ENCODE results near the gene ALG6. TPM values are rescaled to one million over a fixed set of nuclear protein-coding genes. Genes with fewer than 3 reads are reported as not detected.

ALG6 gene
- total and polyA plus RNA-seq, 4 donors, result 19.2 to 41.4 (median 21.8) TPM

- H3K27me3 ChIP-seq (ENCODE audit: control insufficient read depth, insufficient read depth, low read length), result peaks cover 2% of the 10 kb centered on the region
- H3K27ac ChIP-seq (ENCODE audit: low read depth, low read length), result no peak overlapping the region
- no peak for DNase-seq (ENCODE audit: low read depth in 4 of 6, low spot score in 6 of 6)
- H3K36me3 ChIP-seq (ENCODE audit: control insufficient read depth, insufficient read depth, low read length), result no peaks in the 10 kb centered on the region
- no peaks in the 10 kb centered on the region for H3K4me1 ChIP-seq (ENCODE audit: control insufficient read depth, insufficient read depth, low read length)
- 97% methylated on average over 5 of the region's 5 CpGs for WGBS (ENCODE audit: insufficient coverage)
- H3K4me3 ChIP-seq (ENCODE audit: low read depth, low read length), result no peak overlapping the region
- no peaks in the 10 kb centered on the region for H3K9me3 ChIP-seq (ENCODE audit: control insufficient read depth, insufficient read depth, low read length)
Observed at GRCh38 chr1:63359561-63359960, 7.9 kb upstream of the ALG6 start.

DNA sequence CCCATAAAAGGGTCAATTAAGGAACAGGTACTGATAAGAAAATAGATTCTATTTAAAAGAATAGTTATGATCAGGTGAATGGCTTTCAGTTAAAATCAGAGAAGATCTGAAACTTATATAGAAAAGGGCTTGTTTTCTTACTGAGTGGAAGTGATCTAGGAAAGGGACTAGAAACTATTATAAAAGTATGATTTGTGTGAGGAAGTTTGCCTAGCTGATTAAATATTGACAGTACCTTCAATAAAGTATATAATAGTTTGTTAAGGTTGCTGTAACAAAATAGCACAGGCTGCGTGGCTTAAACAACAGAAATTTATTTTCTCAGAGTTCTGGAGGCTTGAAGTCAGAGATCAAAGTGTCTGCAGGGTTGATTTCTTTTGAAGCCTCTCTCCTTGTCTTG is 5.4 kb upstream of the ALG6 start:
- Histone ChIP-seq H3K27ac (ENCODE audit: low read depth, low read length) (no peak overlapping the region), H3K9me3 (ENCODE audit: control insufficient read depth, insufficient read depth, low read length) (no peaks in the 10 kb centered on the region), H3K27me3 (ENCODE audit: control insufficient read depth, insufficient read depth, low read length) (no peaks in the 10 kb centered on the region), H3K4me3 (ENCODE audit: low read depth, low read length) (no peak overlapping the region), H3K4me1 (ENCODE audit: control insufficient read depth, insufficient read depth, low read length) (peaks cover 3% of the 10 kb centered on the region), H3K36me3 (ENCODE audit: control insufficient read depth, insufficient read depth, low read length) (no peaks in the 10 kb centered on the region)
- no CpG with 5 or more reads among the region's 1 CpG for WGBS (ENCODE audit: insufficient coverage)
- no peak for DNase-seq (ENCODE audit: low read depth in 4 of 6, low spot score in 6 of 6)

- Histone ChIP-seq H3K4me1 (ENCODE audit: control insufficient read depth, insufficient read depth, low read length) (peaks cover 6% of the 10 kb centered on the region), H3K36me3 (ENCODE audit: control insufficient read depth, insufficient read depth, low read length) (no peaks in the 10 kb centered on the region), H3K27ac (ENCODE audit: low read depth, low read length) (no peak overlapping the region), H3K9me3 (ENCODE audit: control insufficient read depth, insufficient read depth, low read length) (no peaks in the 10 kb centered on the region), H3K27me3 (ENCODE audit: control insufficient read depth, insufficient read depth, low read length) (no peaks in the 10 kb centered on the region), H3K4me3 (ENCODE audit: low read depth, low read length) (no peak overlapping the region)
- WGBS (ENCODE audit: insufficient coverage), result no CpG with 5 or more reads among the region's 1 CpG
- no peak for DNase-seq (ENCODE audit: low read depth in 4 of 6, low spot score in 6 of 6)
Observed at GRCh38 chr1:63362578-63362977, 4.8 kb upstream of the ALG6 start.

- Histone ChIP-seq H3K4me1 (ENCODE audit: control insufficient read depth, insufficient read depth, low read length) (peaks cover 10% of the 10 kb centered on the region), H3K27me3 (ENCODE audit: control insufficient read depth, insufficient read depth, low read length) (no peaks in the 10 kb centered on the region), H3K27ac (ENCODE audit: low read depth, low read length) (no peak overlapping the region), H3K4me3 (ENCODE audit: low read depth, low read length) (no peak overlapping the region), H3K36me3 (ENCODE audit: control insufficient read depth, insufficient read depth, low read length) (no peaks in the 10 kb centered on the region), H3K9me3 (ENCODE audit: control insufficient read depth, insufficient read depth, low read length) (no peaks in the 10 kb centered on the region)
- no peak for DNase-seq (ENCODE audit: low read depth in 4 of 6, low spot score in 6 of 6)
- 85% methylated on average over 2 of the region's 5 CpGs for WGBS (ENCODE audit: insufficient coverage)
Observed at GRCh38 chr1:63363014-63363413, 4.4 kb upstream of the ALG6 start.

GRCh38 chr1:63366908-63367214 is 566 bp upstream of the ALG6 start:
- no peak for DNase-seq (ENCODE audit: low read depth in 4 of 6, low spot score in 6 of 6)
- H3K4me3 ChIP-seq (ENCODE audit: low read depth, low read length), result peak overlapping the region; percentile 86
- H3K27ac ChIP-seq (ENCODE audit: low read depth, low read length), result peak overlapping the region; percentile 84
- H3K4me1 ChIP-seq (ENCODE audit: control insufficient read depth, insufficient read depth, low read length), result peaks cover 16% of the 10 kb centered on the region
- no peaks in the 10 kb centered on the region for H3K27me3 ChIP-seq (ENCODE audit: control insufficient read depth, insufficient read depth, low read length)
- H3K9me3 ChIP-seq (ENCODE audit: control insufficient read depth, insufficient read depth, low read length), result no peaks in the 10 kb centered on the region
- WGBS (ENCODE audit: insufficient coverage), result 79% methylated on average over 7 of the region's 7 CpGs
- peaks cover 4% of the 10 kb centered on the region for H3K36me3 ChIP-seq (ENCODE audit: control insufficient read depth, insufficient read depth, low read length)

GRCh38 chr1:63368131-63368530 is 704 bp downstream of the ALG6 start:
- 13% methylated on average over 8 of the region's 10 CpGs for WGBS (ENCODE audit: insufficient coverage)
- Histone ChIP-seq H3K4me3 (ENCODE audit: low read depth, low read length) (peak overlapping the region; percentile 86), H3K36me3 (ENCODE audit: control insufficient read depth, insufficient read depth, low read length) (peaks cover 10% of the 10 kb centered on the region), H3K27me3 (ENCODE audit: control insufficient read depth, insufficient read depth, low read length) (no peaks in the 10 kb centered on the region), H3K4me1 (ENCODE audit: control insufficient read depth, insufficient read depth, low read length) (peaks cover 16% of the 10 kb centered on the region), H3K27ac (ENCODE audit: low read depth, low read length) (peak overlapping the region; percentile 86), H3K9me3 (ENCODE audit: control insufficient read depth, insufficient read depth, low read length) (no peaks in the 10 kb centered on the region)
- peak in 1 of 6 donors; percentile 1 for DNase-seq (ENCODE audit: low read depth in 4 of 6, low spot score in 6 of 6)

GRCh38 chr1:63379583-63379982 is 12.2 kb downstream of the ALG6 start:
- Histone ChIP-seq H3K4me3 (ENCODE audit: low read depth, low read length) (no peak overlapping the region), H3K27me3 (ENCODE audit: control insufficient read depth, insufficient read depth, low read length) (no peaks in the 10 kb centered on the region), H3K27ac (ENCODE audit: low read depth, low read length) (no peak overlapping the region), H3K4me1 (ENCODE audit: control insufficient read depth, insufficient read depth, low read length) (no peaks in the 10 kb centered on the region), H3K36me3 (ENCODE audit: control insufficient read depth, insufficient read depth, low read length) (peaks cover 7% of the 10 kb centered on the region), H3K9me3 (ENCODE audit: control insufficient read depth, insufficient read depth, low read length) (peaks cover 4% of the 10 kb centered on the region)
- DNase-seq (ENCODE audit: low read depth in 4 of 6, low spot score in 6 of 6), result no peak
- WGBS (ENCODE audit: insufficient coverage), result no CpG with 5 or more reads among the region's 2 CpGs

GRCh38 chr1:63381741-63382140 is 14.3 kb downstream of the ALG6 start:
- Histone ChIP-seq H3K9me3 (ENCODE audit: control insufficient read depth, insufficient read depth, low read length) (peaks cover 5% of the 10 kb centered on the region), H3K27ac (ENCODE audit: low read depth, low read length) (no peak overlapping the region), H3K4me1 (ENCODE audit: control insufficient read depth, insufficient read depth, low read length) (no peaks in the 10 kb centered on the region), H3K36me3 (ENCODE audit: control insufficient read depth, insufficient read depth, low read length) (peaks cover 4% of the 10 kb centered on the region), H3K4me3 (ENCODE audit: low read depth, low read length) (no peak overlapping the region), H3K27me3 (ENCODE audit: control insufficient read depth, insufficient read depth, low read length) (no peaks in the 10 kb centered on the region)
- no CpG with 5 or more reads among the region's 1 CpG for WGBS (ENCODE audit: insufficient coverage)
- DNase-seq (ENCODE audit: low read depth in 4 of 6, low spot score in 6 of 6), result no peak

GRCh38 chr1:63401945-63402344 is 34.5 kb downstream of the ALG6 start:
- Histone ChIP-seq H3K4me1 (ENCODE audit: control insufficient read depth, insufficient read depth, low read length) (no peaks in the 10 kb centered on the region), H3K4me3 (ENCODE audit: low read depth, low read length) (no peak overlapping the region), H3K9me3 (ENCODE audit: control insufficient read depth, insufficient read depth, low read length) (no peaks in the 10 kb centered on the region), H3K36me3 (ENCODE audit: control insufficient read depth, insufficient read depth, low read length) (peaks cover 2% of the 10 kb centered on the region), H3K27me3 (ENCODE audit: control insufficient read depth, insufficient read depth, low read length) (no peaks in the 10 kb centered on the region), H3K27ac (ENCODE audit: low read depth, low read length) (no peak overlapping the region)
- no peak for DNase-seq (ENCODE audit: low read depth in 4 of 6, low spot score in 6 of 6)
- whole genome bisulfite sequencing (ENCODE audit: insufficient coverage), result no CpG with 5 or more reads among the region's 4 CpGs

- DNase-seq (ENCODE audit: low read depth in 4 of 6, low spot score in 6 of 6), result no peak
Observed at GRCh38 chr1:63403386-63403785, 36.0 kb downstream of the ALG6 start.

More at GRCh38 chr1:63403386-63403785, 36.0 kb downstream of the ALG6 start:
- Histone ChIP-seq H3K27ac (ENCODE audit: low read depth, low read length) (no peak overlapping the region), H3K27me3 (ENCODE audit: control insufficient read depth, insufficient read depth, low read length) (no peaks in the 10 kb centered on the region), H3K4me3 (ENCODE audit: low read depth, low read length) (no peak overlapping the region), H3K36me3 (ENCODE audit: control insufficient read depth, insufficient read depth, low read length) (peaks cover 2% of the 10 kb centered on the region), H3K4me1 (ENCODE audit: control insufficient read depth, insufficient read depth, low read length) (no peaks in the 10 kb centered on the region), H3K9me3 (ENCODE audit: control insufficient read depth, insufficient read depth, low read length) (no peaks in the 10 kb centered on the region)
- no CpG with 5 or more reads among the region's 3 CpGs for WGBS (ENCODE audit: insufficient coverage)
